Measurements from ENCODE around the gene LARP4. TPM values are rescaled to one million over a fixed set of nuclear protein-coding genes. Genes with fewer than 3 reads are reported as not detected.

Gene LARP4
- total and polyA plus RNA-seq, 2 experiments from 2014 or later: 59.1 to 88.8 TPM

DNA sequence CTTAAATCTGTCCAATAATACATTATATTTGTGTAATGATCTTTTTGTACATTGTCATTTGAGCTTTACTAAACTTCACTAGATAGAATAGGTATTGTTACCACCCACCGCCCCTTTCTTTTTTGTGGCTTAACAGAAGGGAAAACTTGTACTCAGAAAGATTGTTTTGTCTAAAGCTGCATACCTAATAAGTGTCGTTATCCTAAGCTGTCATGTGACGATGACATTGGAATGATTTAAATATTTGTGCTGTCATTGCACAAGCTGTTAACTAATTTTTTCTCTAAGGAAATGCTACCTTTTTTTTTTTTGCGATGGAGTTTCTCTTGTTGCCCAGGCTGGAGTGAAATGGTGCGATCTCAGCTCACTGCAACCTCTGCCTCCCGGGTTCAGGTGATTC, 107.7 kb downstream of the LARP4 start (continued):
- TF ChIP-seq ZNF462 (CRISPR knock-in tag; IDR thresholded peaks at IDR 0.05) (no peak), EZH2phosphoT487 (IDR thresholded peaks at IDR 0.05; ENCODE audit: unreplicated experiment) (no peak), CREB1 (CRISPR knock-in tag; IDR thresholded peaks at IDR 0.05; ENCODE audit: low read depth) (no peak), EZH2 (IDR thresholded peaks at IDR 0.05; ENCODE audit: low read depth, unreplicated experiment) (no peak), JUNB (IDR thresholded peaks at IDR 0.05; ENCODE audit: unreplicated experiment) (no peak)

DNA sequence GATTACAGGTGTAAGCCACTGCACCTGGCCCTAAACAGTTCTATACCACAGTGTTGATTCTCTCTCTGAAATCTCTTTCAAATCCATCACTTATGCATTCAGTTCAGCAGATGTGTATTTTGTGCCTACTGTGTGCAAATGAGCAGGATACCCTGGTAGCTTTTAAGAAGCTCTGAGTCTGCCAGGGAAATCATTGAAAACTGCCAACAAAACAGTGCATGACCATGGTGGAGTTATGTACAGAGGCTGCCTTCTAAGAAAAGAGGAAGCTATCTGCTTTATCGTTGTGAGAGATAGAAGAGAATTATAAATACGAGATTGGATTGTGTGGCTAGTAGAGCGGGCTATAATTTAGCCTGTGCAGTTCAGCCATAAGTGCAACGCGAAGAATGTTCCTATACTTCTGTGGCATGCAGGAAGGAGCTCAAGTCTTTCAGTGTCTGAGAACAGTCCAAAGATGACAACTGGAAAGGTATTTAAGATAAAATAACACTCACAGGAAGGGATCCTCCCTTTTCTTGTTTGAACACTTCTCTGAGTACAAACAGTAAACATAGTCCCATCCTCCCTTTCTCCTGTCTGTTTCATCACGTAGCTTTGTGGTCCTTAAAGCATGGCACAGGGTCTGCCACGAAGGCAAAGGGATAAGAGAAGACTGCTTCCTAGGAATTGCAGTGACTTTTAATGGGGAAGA, 108.4 kb downstream of the LARP4 start:
- peaks cover 10% of the 10 kb centered on the region; the same call in 1 of the 2 replicates for H4K20me1 ChIP-seq (replicated peaks; ENCODE audit: insufficient read depth)

More for the DNA sequence above, 108.4 kb downstream of the LARP4 start:
- Histone ChIP-seq H3K4me2 (no peak overlapping the region), H3K9me2 (ENCODE audit: insufficient read depth) (no peaks in the 10 kb centered on the region), H3K36me3 (ENCODE audit: insufficient read depth) (no peaks in the 10 kb centered on the region), H3K4me3 (no peak overlapping the region), H3K4me1 (ENCODE audit: insufficient read depth) (peaks cover 17% of the 10 kb centered on the region), H3K79me2 (replicated peaks; ENCODE audit: insufficient read depth) (peaks cover 89% of the 10 kb centered on the region), H2AFZ (no peak overlapping the region), H3K27me3 (ENCODE audit: insufficient read depth) (no peaks in the 10 kb centered on the region), H3K27ac (ENCODE audit: low read depth) (peak overlapping the region; percentile 65; the same call in 1 of the 2 replicates), H3F3A (replicated peaks; ENCODE audit: low read depth) (no peaks in the 10 kb centered on the region)
- Mint-ChIP-seq H3K27ac (no peak overlapping the region), H3K36me3 (ENCODE audit: low read depth) (no peaks in the 10 kb centered on the region), H3K4me3 (no peak overlapping the region), H3K4me1 (peaks cover 30% of the 10 kb centered on the region), H3K9me3 (no peaks in the 10 kb centered on the region), H3K27me3 (ENCODE audit: insufficient read depth, low read depth, poor library complexity) (peaks cover 6% of the 10 kb centered on the region)
- DNase-seq (ENCODE audit: low spot score) (no peak), ATAC-seq (no peak)
- no peak for TF ChIP-seq ZNF462 (CRISPR knock-in tag; IDR thresholded peaks at IDR 0.05)
